B cell (primary cell): ENCODE measurements around the gene LRRC8D. TPM values are rescaled to one million over a fixed set of nuclear protein-coding genes. Genes with fewer than 3 reads are reported as not detected.

ENCODE experiments used
- ATAC-seq: fragments of 200-7000 bp; cut with Tn5 transposase; one replicate; pipeline ENCODE4 v1.10.0; 2021; ENCODE audit warnings: low read depth, mild to moderate bottlenecking, moderate number of reproducible peaks, moderate library complexity
- CTCF ChIA-PET: fragments of 350-600 bp; sonication (Branson Sonifier 250); formaldehyde crosslinking; loops from one replicate; lab custom pipeline; 2021; ENCODE audit warnings: antibody characterized with exemption, inconsistent platforms; lab: Charles Lee
- POLR2A ChIA-PET: fragments of 350-600 bp; sonication (Branson Sonifier 250); formaldehyde crosslinking; loops from one replicate; lab custom pipeline; 2021; ENCODE audit warnings: antibody characterized with exemption; lab: Charles Lee
- DNase-seq: peaks from one replicate; pipeline ENCODE4 v3.0.0; 2013
- H2AFZ ChIP-seq: 2 replicates; pipeline ENCODE4 v1.6.1; 2012; ENCODE audit warnings: mild to moderate bottlenecking, low read depth, low read length; ENCODE audit not compliant: insufficient read depth, poor library complexity, severe bottlenecking
- H3K27ac ChIP-seq, 2 donors: 1 replicate in 1 of 2; 2 replicates in 1 of 2; pipeline ENCODE4 v1.5.1; 2012 to 2013; ENCODE audit warnings: low read length in 2 of 2, mild to moderate bottlenecking in 2 of 2, moderate library complexity in 1 of 2
- H3K27me3 ChIP-seq, 4 experiments: fragments of 200-600 bp in 1 of 4; sonication (generic) in 1 of 4; replicated peaks in 1 of 4; 1 replicate in 2 of 4; 2 replicates in 2 of 4; pipeline versions ENCODE4 v1.6.1 to v1.7.0; 2013 to 2016; ENCODE audit warnings: low read length in 3 of 4, mild to moderate bottlenecking in 2 of 4, mixed read lengths in 1 of 4, moderate library complexity in 1 of 4; ENCODE audit not compliant: insufficient read depth in 4 of 4, control insufficient read depth in 3 of 4; ENCODE audit errors: control extremely low read depth in 1 of 4
- H3K36me3 ChIP-seq, 2 experiments: replicated peaks in 1 of 2; 1 replicate in 1 of 2; 2 replicates in 1 of 2; pipeline versions ENCODE4 v1.6.1 to v1.7.1; 2013; ENCODE audit warnings: low read length in 1 of 2; ENCODE audit not compliant: insufficient read depth in 2 of 2, control insufficient read depth in 1 of 2; ENCODE audit errors: control extremely low read depth in 1 of 2, extremely low read depth in 1 of 2
- H3K4me1 ChIP-seq, 2 donors: fragments of 200-600 bp in 1 of 2; sonication (generic) in 1 of 2; 1 replicate in 1 of 2; 2 replicates in 1 of 2; pipeline versions ENCODE4 v1.5.1 to v1.6.1; 2013 to 2017; ENCODE audit warnings: low read length in 2 of 2; ENCODE audit not compliant: control insufficient read depth in 2 of 2, insufficient read depth in 2 of 2
- H3K4me2 ChIP-seq: replicated peaks from 2 replicates; pipeline ENCODE3; 2012; ENCODE audit warnings: mild to moderate bottlenecking, low read depth, low read length; ENCODE audit not compliant: poor library complexity, severe bottlenecking
- H3K4me3 ChIP-seq, 5 experiments: fragments of 200-600 bp in 1 of 5; sonication (generic) in 1 of 5; 1 replicate in 3 of 5; 2 replicates in 2 of 5; pipeline versions ENCODE4 v1.5.1 to v1.7.0; 2011 to 2016; ENCODE audit warnings: low read length in 4 of 5, mild to moderate bottlenecking in 4 of 5, low read depth in 2 of 5, control low read depth in 1 of 5, moderate library complexity in 1 of 5; ENCODE audit not compliant: insufficient read depth in 1 of 5; ENCODE audit errors: control extremely low read depth in 1 of 5, extremely low read depth in 1 of 5
- H3K79me2 ChIP-seq: fragments of 200-600 bp; sonication (generic); one replicate; pipeline ENCODE4 v1.6.0; 2016; ENCODE audit warnings: low read length; ENCODE audit not compliant: control insufficient read depth, insufficient read depth
- H3K9ac ChIP-seq: fragments of 200-600 bp; sonication (generic); 2 replicates; pipeline ENCODE4 v1.6.1; 2017; ENCODE audit warnings: mild to moderate bottlenecking, low read length, moderate library complexity
- H3K9me3 ChIP-seq, 3 donors: one replicate each; pipeline versions ENCODE4 v1.6.1 to v1.7.1; 2013; ENCODE audit warnings: low read length in 2 of 3; ENCODE audit not compliant: control insufficient read depth in 2 of 3, insufficient read depth in 1 of 3; ENCODE audit errors: control extremely low read depth in 1 of 3
- H4K20me1 ChIP-seq: 2 replicates; pipeline ENCODE4 v1.6.0; 2012; ENCODE audit warnings: mild to moderate bottlenecking, low read length; ENCODE audit not compliant: insufficient read depth, control insufficient read depth, poor library complexity, severe bottlenecking
- H3K27ac Mint-ChIP-seq: one replicate; pipeline ENCODE4 v1.8.0; 2021; ENCODE audit warnings: mixed read lengths
- H3K27me3 Mint-ChIP-seq: one replicate; pipeline ENCODE4 v1.8.0; 2021; ENCODE audit warnings: mixed read lengths
- H3K4me1 Mint-ChIP-seq: one replicate; pipeline ENCODE4 v1.8.0; 2021; ENCODE audit warnings: mixed read lengths
- H3K4me3 Mint-ChIP-seq: one replicate; pipeline ENCODE4 v1.8.0; 2021; ENCODE audit warnings: mixed read lengths
- H3K9me3 Mint-ChIP-seq: one replicate; pipeline ENCODE4 v1.8.0; 2022; ENCODE audit warnings: mixed read lengths; ENCODE audit not compliant: insufficient read depth
- CTCF ChIP-seq: fragments of 200-600 bp; IDR thresholded peaks from one replicate; pipeline ENCODE4 v1.8.0; 2022; ENCODE audit warnings: antibody characterized with exemption, mild to moderate bottlenecking
- EZH2 ChIP-seq: IDR thresholded peaks from 2 replicates; pipeline ENCODE4 v1.6.1; 2012; ENCODE audit warnings: borderline replicate concordance, low read depth, mild to moderate bottlenecking, moderate library complexity, low read length; ENCODE audit not compliant: insufficient read depth, poor library complexity, severe bottlenecking
- WGBS: methylation state at CpG from one replicate; pipeline ENCODE4 v1.1.5; 2013; ENCODE audit warnings: missing lambda C conversion rate; ENCODE audit not compliant: insufficient coverage; 5-methylcytosine and 5-hydroxymethylcytosine counted together
- intact Hi-C: fragments of 100-400 bp; cut with micrococcal nuclease; formaldehyde crosslinking; loops from one replicate; pipeline ENCODE4 v1.10.0; 2022
- polyA plus RNA-seq: library from polyadenylated mRNA; depleted of rRNA; stranded (reverse); fragments of >200 nt; gene quantifications from 2 replicates; pipeline ENCODE4 v1.2.3, GENCODE V29; 2012
- total RNA-seq, 2 donors: library from RNA; stranded (reverse); fragments of 120-200 nt in 1 of 2; gene quantifications; 1 replicate in 1 of 2; 2 replicates in 1 of 2; pipeline versions ENCODE4 v1.2.3 to v1.2.4, GENCODE V29; 2013 to 2022

The LRRC8D gene
- total and polyA plus RNA-seq, 2 donors (not counting 1 experiment from before 2014, with no cell fraction given): 23.7 to 47.0 TPM

- Mint-ChIP-seq H3K27me3 (no peaks in the 10 kb centered on the region), H3K4me1 (peaks cover 52% of the 10 kb centered on the region), H3K9me3 (no peaks in the 10 kb centered on the region), H3K4me3 (peak overlapping the region; percentile 23), H3K27ac (peak overlapping the region; percentile 65)
- H3K4me1 ChIP-seq: peaks cover 28 to 30% of the 10 kb centered on the region in 2 donors
- POLR2A ChIA-PET: no interaction called here
- CTCF ChIA-PET: interaction anchor here (0.6 to 2.5 kb wide), 4 partner anchors 26 to 141 kb away, joined by 3 to 6 read pairs (median 5); partner anchors contain the start of gene LRRC8D
- no peak for TF ChIP-seq CTCF
- no peak overlapping the region for H2AFZ ChIP-seq
- DNase-seq (no peak), ATAC-seq (no peak)
- H3K27ac ChIP-seq: peak overlapping the region in 1 of 2 donors; percentile 47
- H3K79me2 ChIP-seq: peaks cover 77% of the 10 kb centered on the region
- H3K9me3 ChIP-seq: no peaks in the 10 kb centered on the region
- intact Hi-C loops: loop anchor here (1.0 kb wide), 1 partner anchor 8 kb away; no protein-coding TSS in a partner anchor
- no peak overlapping the region for H3K4me3 ChIP-seq
- no peaks in the 10 kb centered on the region for H3K27me3 ChIP-seq
- H4K20me1 ChIP-seq: no peaks in the 10 kb centered on the region
- 0% methylated on average over 3 of the region's 4 CpGs for WGBS
- H3K36me3 ChIP-seq: peaks cover 5 to 9% of the 10 kb centered on the region in 2 experiments
- peak overlapping the region; percentile 8 for H3K9ac ChIP-seq
- H3K4me2 ChIP-seq: peak overlapping the region; percentile 46
Measured at GRCh38 chr1:89847191-89847729, 26.4 kb downstream of the LRRC8D start.

DNA sequence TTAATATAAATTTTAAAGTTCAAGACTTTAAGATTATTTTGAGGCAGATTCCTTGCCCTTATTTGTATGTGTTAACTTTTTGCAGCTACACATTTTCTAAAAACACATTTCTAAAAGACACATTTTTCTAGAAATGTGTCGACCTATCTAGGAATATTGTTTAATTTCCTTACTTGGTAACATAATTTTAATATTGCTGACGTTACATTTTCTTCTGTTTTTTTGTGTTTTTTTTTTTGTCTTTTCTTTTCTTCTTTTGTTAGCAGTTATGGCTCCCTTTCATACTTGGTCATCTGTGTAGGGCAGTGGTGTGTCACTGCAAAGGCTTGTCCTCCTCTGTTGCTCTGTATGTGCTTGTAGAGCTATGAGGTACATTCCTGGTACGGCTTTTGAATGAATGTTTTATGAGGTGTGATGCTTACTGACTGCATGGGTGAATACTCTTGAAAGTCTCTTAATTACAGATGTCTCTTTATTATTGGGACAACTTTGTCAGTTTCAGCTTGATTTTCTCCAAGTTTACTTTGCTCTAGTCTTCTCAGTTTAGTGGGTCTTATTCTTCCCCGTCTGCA, 30.1 kb downstream of the LRRC8D start:
- no peak overlapping the region for H3K9ac ChIP-seq
- H3K4me3 ChIP-seq: no peak overlapping the region
- Mint-ChIP-seq H3K27ac (no peak overlapping the region), H3K4me1 (peaks cover 29% of the 10 kb centered on the region), H3K9me3 (no peaks in the 10 kb centered on the region), H3K4me3 (no peak overlapping the region), H3K27me3 (no peaks in the 10 kb centered on the region)
- H3K4me2 ChIP-seq: no peak overlapping the region
- H3K4me1 ChIP-seq: peaks cover 29 to 37% of the 10 kb centered on the region in 2 donors
- no peak for TF ChIP-seq EZH2
- TF ChIP-seq CTCF: no peak
- H3K27me3 ChIP-seq: no peaks in the 10 kb centered on the region
- no peak overlapping the region for H3K27ac ChIP-seq
- CTCF ChIA-PET: interaction anchor here (1.7 kb wide), 1 partner anchor 8 kb away, joined by 9 read pairs; no protein-coding TSS in a partner anchor
- ATAC-seq (no peak), DNase-seq (no peak)
- peaks cover 78% of the 10 kb centered on the region for H3K79me2 ChIP-seq
- whole genome bisulfite sequencing: 100% methylated on average over 1 of the region's 4 CpGs
- no peaks in the 10 kb centered on the region for H3K9me3 ChIP-seq
- intact Hi-C loops: no loop called here
- peaks cover 9 to 21% of the 10 kb centered on the region in 2 experiments for H3K36me3 ChIP-seq
- no peaks in the 10 kb centered on the region for H4K20me1 ChIP-seq
- POLR2A ChIA-PET: interaction anchor here (0.8 kb wide), 1 partner anchor 30 kb away, joined by 3 read pairs; no protein-coding TSS in a partner anchor
- no peak overlapping the region for H2AFZ ChIP-seq
